ENCODE results near the gene TBC1D5. TPM values are rescaled to one million over a fixed set of nuclear protein-coding genes. Genes with fewer than 3 reads are reported as not detected.

TBC1D5 gene
- total RNA-seq, 1 experiment from 2014 or later = 33.9 TPM

DNA sequence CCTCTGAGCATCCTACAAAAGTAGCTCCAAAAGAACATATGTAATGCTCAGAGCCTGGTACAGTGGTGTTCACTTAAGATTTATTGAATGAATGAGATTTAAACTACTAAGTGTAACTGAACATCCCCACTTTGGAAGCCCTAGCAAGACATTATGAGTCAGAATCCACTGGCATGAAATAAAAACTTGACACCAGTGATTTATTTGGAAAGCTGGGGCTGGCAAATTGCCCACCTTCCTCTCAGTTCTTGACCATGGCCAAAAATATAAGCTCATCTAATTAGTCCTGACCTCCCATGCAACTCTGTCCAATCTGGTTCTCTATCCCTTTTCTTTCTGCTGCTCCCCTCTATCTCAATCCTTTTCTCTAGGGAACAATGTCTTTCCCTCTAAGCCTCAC lies 439.7 kb downstream of the TBC1D5 start:
- intact Hi-C loops (cut with micrococcal nuclease) = no loop called here
- no peaks in the 10 kb centered on the region for H3K79me2 ChIP-seq (ENCODE audit: insufficient read depth, low read length)
- H3K9ac ChIP-seq (ENCODE audit: low read length) = no peak overlapping the region
- H3K9me3 ChIP-seq (ENCODE audit: control insufficient read depth in 1 of 2, insufficient read depth in 1 of 2, low read depth in 1 of 2, low read length in 2 of 2) = no peaks in the 10 kb centered on the region
- no peaks in the 10 kb centered on the region for H3K9me2 ChIP-seq (ENCODE audit: insufficient read depth)
- H3K4me2 ChIP-seq (ENCODE audit: low read length) = no peak overlapping the region
- TF ChIP-seq ZFX (IDR thresholded peaks at IDR 0.05) (no peak), REST (IDR thresholded peaks at IDR 0.05; ENCODE audit: low read depth) (no peak), YY1 (IDR thresholded peaks at IDR 0.05; ENCODE audit: extremely low read depth, insufficient replicate concordance, low read depth, low read length) (no peak), SP1 (IDR thresholded peaks at IDR 0.05; ENCODE audit: low read depth) (no peak), SIN3A (IDR thresholded peaks at IDR 0.05; ENCODE audit: low read depth) (no peak), ATF3 (IDR thresholded peaks at IDR 0.05) (no peak)
- H3K36me3 ChIP-seq (ENCODE audit: control insufficient read depth in 1 of 2, insufficient read depth in 2 of 2, low read length in 2 of 2) = no peaks in the 10 kb centered on the region
- ATAC-seq (no peak), DNase-seq (ENCODE audit: low read depth, low spot score) (no peak)
- H2AFZ ChIP-seq (ENCODE audit: low read depth, low read length, poor library complexity, severe bottlenecking) = no peak overlapping the region
- no TSS peak for BruUV-seq (replicated peaks)
- no peak overlapping the region for H3K4me3 ChIP-seq (replicated peaks in 1 of 2; ENCODE audit: low read depth in 1 of 2, low read length in 2 of 2)
- H3K27me3 ChIP-seq (ENCODE audit: insufficient read depth, low read length) = no peaks in the 10 kb centered on the region
- H4K20me1 ChIP-seq (ENCODE audit: insufficient read depth) = no peaks in the 10 kb centered on the region
- ChIA-PET CTCF (interaction anchor here (0.5 kb wide), 1 partner anchor 230 kb away, joined by 3 read pairs; no protein-coding TSS in a partner anchor), RAD21 (ENCODE audit: low non-redundant PET in 1 of 2, low total read pairs in 2 of 2, uncharacterized antibody in 2 of 2, unreplicated experiment in 2 of 2) (no interaction called here), POLR2A (no interaction called here)
- no peak overlapping the region for H3K27ac ChIP-seq (ENCODE audit: low read depth, low read length)
- H3K4me1 ChIP-seq (ENCODE audit: control insufficient read depth in 1 of 2, insufficient read depth in 2 of 2, low read length in 2 of 2) = no peaks in the 10 kb centered on the region

DNA sequence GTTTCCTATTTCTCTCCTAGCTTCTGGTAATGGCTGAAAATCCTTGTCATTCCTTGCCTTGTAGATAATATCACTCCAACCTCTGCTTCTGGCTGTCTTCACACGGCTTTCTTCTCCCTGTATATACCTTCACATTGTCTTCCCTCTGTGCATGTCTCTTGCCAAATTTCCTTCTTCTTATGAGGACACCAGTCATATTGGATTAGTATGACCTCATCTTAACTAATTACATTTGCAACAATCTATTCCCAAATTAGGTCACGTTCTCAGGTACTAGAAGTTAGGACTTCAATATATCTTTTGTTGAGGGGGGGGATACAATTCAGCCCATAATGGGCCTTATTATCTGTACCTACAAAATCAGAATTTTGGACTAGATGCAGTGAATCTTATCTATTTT lies 440.3 kb downstream of the TBC1D5 start:
- Histone ChIP-seq H3K9me2 (ENCODE audit: insufficient read depth) (no peaks in the 10 kb centered on the region), H3K4me2 (ENCODE audit: low read length) (no peak overlapping the region), H3K4me3 (replicated peaks in 1 of 2; ENCODE audit: low read depth in 1 of 2, low read length in 2 of 2) (no peak overlapping the region), H2AFZ (ENCODE audit: low read depth, low read length, poor library complexity, severe bottlenecking) (no peak overlapping the region), H3K27ac (ENCODE audit: low read depth, low read length) (no peak overlapping the region), H4K20me1 (ENCODE audit: insufficient read depth) (no peaks in the 10 kb centered on the region), H3K36me3 (ENCODE audit: control insufficient read depth in 1 of 2, insufficient read depth in 2 of 2, low read length in 2 of 2) (no peaks in the 10 kb centered on the region), H3K4me1 (ENCODE audit: control insufficient read depth in 1 of 2, insufficient read depth in 2 of 2, low read length in 2 of 2) (no peaks in the 10 kb centered on the region), H3K27me3 (ENCODE audit: insufficient read depth, low read length) (no peaks in the 10 kb centered on the region), H3K9ac (ENCODE audit: low read length) (no peak overlapping the region), H3K9me3 (ENCODE audit: control insufficient read depth in 1 of 2, insufficient read depth in 1 of 2, low read depth in 1 of 2, low read length in 2 of 2) (no peaks in the 10 kb centered on the region), H3K79me2 (ENCODE audit: insufficient read depth, low read length) (no peaks in the 10 kb centered on the region)
- no peak for DNase-seq (ENCODE audit: low read depth, low spot score)
- CTCF ChIA-PET = no interaction called here
- BruUV-seq (replicated peaks) = no TSS peak
- intact Hi-C loops (cut with micrococcal nuclease) = no loop called here
- POLR2A ChIA-PET = no interaction called here
- no peak for TF ChIP-seq POLR2AphosphoS5 (IDR thresholded peaks at IDR 0.05; ENCODE audit: low read depth, low read length)
- TF ChIP-seq RAD21 (IDR thresholded peaks at IDR 0.05; ENCODE audit: low read depth) = no peak
- TF ChIP-seq, protein P1, sequence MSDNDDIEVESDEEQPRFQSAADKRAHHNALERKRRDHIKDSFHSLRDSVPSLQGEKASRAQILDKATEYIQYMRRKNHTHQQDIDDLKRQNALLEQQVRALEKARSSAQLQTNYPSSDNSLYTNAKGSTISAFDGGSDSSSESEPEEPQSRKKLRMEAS (IDR thresholded peaks at IDR 0.05) = no peak
- no peak for TF ChIP-seq SP1 (IDR thresholded peaks at IDR 0.05; ENCODE audit: low read depth)
- TF ChIP-seq EGR1 (IDR thresholded peaks at IDR 0.05; ENCODE audit: low read depth) = no peak
- no peak for TF ChIP-seq JUND (IDR thresholded peaks at IDR 0.05)
- TF ChIP-seq EZH2 (IDR thresholded peaks at IDR 0.05) = no peak
- RAD21 ChIA-PET (ENCODE audit: low non-redundant PET in 1 of 2, low total read pairs in 2 of 2, uncharacterized antibody in 2 of 2, unreplicated experiment in 2 of 2) = no interaction called here
- no peak for ATAC-seq

Measured in HCT116 (cell line).